Measurements from ENCODE around the gene NAMPT.

NAMPT gene

DNA sequence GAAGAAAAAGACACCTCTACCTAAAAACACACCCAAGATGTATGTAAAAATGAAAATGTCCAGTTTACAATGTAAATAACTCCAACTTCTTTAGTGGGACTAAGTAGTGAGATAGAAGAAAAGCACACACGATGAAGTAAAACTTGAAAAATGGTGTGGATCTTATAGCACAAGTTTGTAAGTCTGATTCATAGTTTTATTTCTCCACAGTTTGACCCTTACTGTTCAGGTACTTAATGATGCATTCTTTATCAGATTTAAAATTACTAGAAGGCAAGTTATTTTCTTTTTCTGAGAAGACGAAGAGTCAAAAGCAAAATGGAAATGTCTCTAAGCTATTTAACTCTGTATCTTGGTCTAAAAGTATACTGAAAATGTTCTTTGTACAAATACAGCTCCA is 6.1 kb downstream of the NAMPT start:
- Histone ChIP-seq H3K79me2 (ENCODE audit: control insufficient read depth, low read length) (peaks cover 84% of the 10 kb centered on the region), H3K9me3 (ENCODE audit: control insufficient read depth, insufficient read depth, low read length) (no peaks in the 10 kb centered on the region), H3K4me2 (ENCODE audit: low read length) (no peak overlapping the region), H3F3A (ENCODE audit: control insufficient read depth, insufficient read depth) (no peaks in the 10 kb centered on the region), H3K4me3 (ENCODE audit: low read length) (no peak overlapping the region), H3K27me3 (ENCODE audit: control insufficient read depth, low read length) (no peaks in the 10 kb centered on the region), H3K4me1 (ENCODE audit: control insufficient read depth, low read length) (peaks cover 31% of the 10 kb centered on the region), H3K9me2 (replicated peaks; ENCODE audit: control insufficient read depth, low read length) (no peaks in the 10 kb centered on the region), H3K36me3 (ENCODE audit: control insufficient read depth, low read length) (peaks cover 62% of the 10 kb centered on the region), H3K27ac (ENCODE audit: low read depth, low read length) (no peak overlapping the region), H4K20me1 (ENCODE audit: control insufficient read depth, insufficient read depth, low read depth, low read length) (peaks cover 23% of the 10 kb centered on the region)
- TF ChIP-seq, protein P1, sequence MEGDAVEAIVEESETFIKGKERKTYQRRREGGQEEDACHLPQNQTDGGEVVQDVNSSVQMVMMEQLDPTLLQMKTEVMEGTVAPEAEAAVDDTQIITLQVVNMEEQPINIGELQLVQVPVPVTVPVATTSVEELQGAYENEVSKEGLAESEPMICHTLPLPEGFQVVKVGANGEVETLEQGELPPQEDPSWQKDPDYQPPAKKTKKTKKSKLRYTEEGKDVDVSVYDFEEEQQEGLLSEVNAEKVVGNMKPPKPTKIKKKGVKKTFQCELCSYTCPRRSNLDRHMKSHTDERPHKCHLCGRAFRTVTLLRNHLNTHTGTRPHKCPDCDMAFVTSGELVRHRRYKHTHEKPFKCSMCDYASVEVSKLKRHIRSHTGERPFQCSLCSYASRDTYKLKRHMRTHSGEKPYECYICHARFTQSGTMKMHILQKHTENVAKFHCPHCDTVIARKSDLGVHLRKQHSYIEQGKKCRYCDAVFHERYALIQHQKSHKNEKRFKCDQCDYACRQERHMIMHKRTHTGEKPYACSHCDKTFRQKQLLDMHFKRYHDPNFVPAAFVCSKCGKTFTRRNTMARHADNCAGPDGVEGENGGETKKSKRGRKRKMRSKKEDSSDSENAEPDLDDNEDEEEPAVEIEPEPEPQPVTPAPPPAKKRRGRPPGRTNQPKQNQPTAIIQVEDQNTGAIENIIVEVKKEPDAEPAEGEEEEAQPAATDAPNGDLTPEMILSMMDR (IDR thresholded peaks at IDR 0.05; ENCODE audit: low read depth, low read length, poor library complexity, severe bottlenecking), result no peak
- TF ChIP-seq EZH2phosphoT487 (IDR thresholded peaks at IDR 0.05; ENCODE audit: borderline replicate concordance, low read length), result no peak

DNA sequence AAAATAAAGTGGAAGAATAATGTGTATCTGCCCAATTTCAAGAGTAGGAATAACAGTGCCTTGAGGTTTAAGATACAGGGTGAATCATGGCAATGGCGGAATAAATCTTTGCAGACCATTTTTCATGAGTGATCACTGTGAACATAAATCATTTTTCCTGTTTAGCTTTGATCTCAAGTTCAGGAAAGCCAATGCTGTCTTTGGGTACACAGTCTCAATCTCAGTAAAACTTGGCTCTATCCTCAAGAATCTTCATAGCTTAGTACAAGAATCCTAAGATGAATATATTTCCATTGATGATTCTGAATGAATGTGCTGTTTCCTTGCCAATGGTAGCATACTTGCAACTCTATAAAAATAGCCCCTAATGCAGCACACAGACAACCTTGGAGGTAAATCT is 6.8 kb downstream of the NAMPT start:
- Histone ChIP-seq H4K20me1 (ENCODE audit: control insufficient read depth, insufficient read depth, low read depth, low read length) (peaks cover 16% of the 10 kb centered on the region), H3K36me3 (ENCODE audit: control insufficient read depth, low read length) (peaks cover 67% of the 10 kb centered on the region), H3K4me3 (ENCODE audit: low read length) (no peak overlapping the region), H3K9me3 (ENCODE audit: control insufficient read depth, insufficient read depth, low read length) (no peaks in the 10 kb centered on the region), H3K4me1 (ENCODE audit: control insufficient read depth, low read length) (peaks cover 23% of the 10 kb centered on the region), H3K27me3 (ENCODE audit: control insufficient read depth, low read length) (no peaks in the 10 kb centered on the region), H3F3A (ENCODE audit: control insufficient read depth, insufficient read depth) (no peaks in the 10 kb centered on the region), H3K79me2 (ENCODE audit: control insufficient read depth, low read length) (peaks cover 79% of the 10 kb centered on the region), H3K9me2 (replicated peaks; ENCODE audit: control insufficient read depth, low read length) (no peaks in the 10 kb centered on the region), H3K4me2 (ENCODE audit: low read length) (no peak overlapping the region), H3K27ac (ENCODE audit: low read depth, low read length) (no peak overlapping the region)
- TF ChIP-seq, protein P1 (IDR thresholded peaks at IDR 0.05; ENCODE audit: low read depth, low read length, poor library complexity, severe bottlenecking), result no peak
- TF ChIP-seq EZH2phosphoT487 (IDR thresholded peaks at IDR 0.05; ENCODE audit: borderline replicate concordance, low read length), result no peak

DNA sequence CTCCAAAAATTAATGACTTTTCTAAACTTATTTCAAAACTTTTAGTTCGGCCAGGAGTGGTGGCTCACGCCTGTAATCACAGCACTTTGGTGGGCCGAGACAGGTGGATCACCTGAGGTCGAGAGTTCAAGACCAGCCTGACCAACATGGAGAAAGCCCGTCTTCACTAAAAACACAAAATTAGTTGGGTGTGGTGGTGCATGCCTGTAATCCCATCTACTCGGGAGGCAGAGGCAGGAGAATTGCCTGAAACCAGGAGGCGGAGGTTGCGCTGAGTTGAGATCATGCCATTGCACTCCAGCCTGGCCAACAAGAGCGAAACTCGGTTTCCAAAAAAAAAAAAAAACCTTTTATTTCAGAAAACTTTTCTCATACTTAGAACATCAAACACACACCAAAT is 8.3 kb downstream of the NAMPT start:
- Histone ChIP-seq H3K79me2 (ENCODE audit: control insufficient read depth, low read length) (peaks cover 64% of the 10 kb centered on the region), H3K36me3 (ENCODE audit: control insufficient read depth, low read length) (peaks cover 75% of the 10 kb centered on the region)

More for the DNA sequence above, 8.3 kb downstream of the NAMPT start:
- Histone ChIP-seq H4K20me1 (ENCODE audit: control insufficient read depth, insufficient read depth, low read depth, low read length) (peaks cover 8% of the 10 kb centered on the region), H3K4me2 (ENCODE audit: low read length) (no peak overlapping the region), H3K4me3 (ENCODE audit: low read length) (no peak overlapping the region), H3K9me3 (ENCODE audit: control insufficient read depth, insufficient read depth, low read length) (no peaks in the 10 kb centered on the region), H3K4me1 (ENCODE audit: control insufficient read depth, low read length) (peaks cover 10% of the 10 kb centered on the region), H3K9me2 (replicated peaks; ENCODE audit: control insufficient read depth, low read length) (no peaks in the 10 kb centered on the region), H3K27me3 (ENCODE audit: control insufficient read depth, low read length) (no peaks in the 10 kb centered on the region), H3F3A (ENCODE audit: control insufficient read depth, insufficient read depth) (no peaks in the 10 kb centered on the region), H3K27ac (ENCODE audit: low read depth, low read length) (no peak overlapping the region)
- TF ChIP-seq, protein P1 (IDR thresholded peaks at IDR 0.05; ENCODE audit: low read depth, low read length, poor library complexity, severe bottlenecking), result no peak
- TF ChIP-seq EZH2phosphoT487 (IDR thresholded peaks at IDR 0.05; ENCODE audit: borderline replicate concordance, low read length), result no peak
